Activated naive CD4-positive, alpha-beta T cell treated with anti-CD3 and anti-CD28 coated beads, Interleukin-2, amount 10 ng/mL, durations not matched to agents 5 hours and 36 hours (primary cell): ENCODE results near the gene UNC5CL. TPM values are rescaled to one million over a fixed set of nuclear protein-coding genes. Genes with fewer than 3 reads are reported as not detected.

Source experiments
- total RNA-seq, 2 experiments: library from RNA; stranded (reverse); gene quantifications; one replicate each; pipeline ENCODE4 v1.2.3, GENCODE V29; 2021

UNC5CL gene
- total RNA-seq, result 1 to 10 TPM; 1.4 to 1.6 TPM

GRCh38 chr6:41039060-41039998, at the start of gene UNC5CL:
TSS of gene UNC5CL (minus strand) at chr6:41039221. CDS start at chr6:41035074, 4,147 bp downstream.

GRCh38 chr6:41072836-41073202, 33.8 kb upstream of the UNC5CL start, which contains the start of gene NFYA:
TSS of gene NFYA (plus strand) at chr6:41072974. CDS start at chr6:41079090, 6,116 bp downstream.

GRCh38 chr6:41071923-41072835, 33.2 kb upstream of the UNC5CL start, which contains the start of gene OARD1:
TSS of gene OARD1 (minus strand) at chr6:41072356. CDS start at chr6:41071634, 722 bp downstream.

GRCh38 chr6:41053041-41053440, 14.0 kb upstream of the UNC5CL start, which contains the start of gene APOBEC2:
TSS of gene APOBEC2 (plus strand) at chr6:41053202. CDS start at chr6:41053348, 146 bp downstream.

GRCh38 chr6:41042226-41043055, 3.4 kb upstream of the UNC5CL start, which contains the start of gene TSPO2:
TSS of gene TSPO2 (plus strand) at chr6:41042467. CDS start at chr6:41042986, 519 bp downstream.

Other genes starting within 250 kb of the UNC5CL start
- not detected for gene TSPO2, start 3.2 kb upstream of the UNC5CL start, total RNA-seq
- gene APOBEC2, start 14.0 kb upstream of the UNC5CL start, total RNA-seq, result not detected
- gene OARD1, start 33.1 kb upstream of the UNC5CL start, total RNA-seq, result 10 to 100 TPM; 30.1 to 31.7 TPM
- 10 to 100 TPM; 34.2 to 35.3 TPM for gene NFYA, start 33.8 kb upstream of the UNC5CL start, total RNA-seq
- not detected for gene TREML1, start 115.1 kb upstream of the UNC5CL start, total RNA-seq
- gene TREM2, start 123.9 kb upstream of the UNC5CL start, total RNA-seq, result not detected
- gene TREML2, start 161.9 kb upstream of the UNC5CL start, total RNA-seq, result 10 to 100 TPM; 35.3 to 36.5 TPM
- gene TREML4, start 189.1 kb upstream of the UNC5CL start, total RNA-seq, result not detected
- gene TREM1, start 247.5 kb upstream of the UNC5CL start, total RNA-seq, result under 1 TPM; 0.26 to 0.53 TPM